HEK293 (cell line): ENCODE data around the gene APBB1.

ENCODE experiments used
- CTCF ChIA-PET: fragments of 350-600 bp; formaldehyde crosslinking; extraction: SDS; loops from one replicate; lab custom pipeline; 2021; ENCODE audit warnings: antibody characterized with exemption; lab: Yijun Ruan, JAX
- POLR2A ChIA-PET: fragments of 300-600 bp; formaldehyde crosslinking; extraction: SDS; loops from one replicate; lab custom pipeline; 2020; ENCODE audit warnings: antibody characterized with exemption, inconsistent platforms; lab: Yijun Ruan, JAX
- H3K27ac ChIP-seq: fragments of 200-500 bp; sonication (Bioruptor generic); 2 replicates; pipeline ENCODE4 v1.5.1; 2014; ENCODE audit warnings: low read depth, low read length, control low read depth, inconsistent platforms; ENCODE audit errors: extremely low read depth
- H3K36me3 ChIP-seq, 2 experiments: fragments of 200-500 bp in 1 of 2; sonication (Bioruptor generic) in 1 of 2; 1 replicate in 1 of 2; 2 replicates in 1 of 2; pipeline ENCODE4 v1.5.1; 2014 to 2017; ENCODE audit warnings: inconsistent platforms in 2 of 2, low read length in 2 of 2; ENCODE audit not compliant: control insufficient read depth in 2 of 2, insufficient read depth in 1 of 2
- H3K4me1 ChIP-seq: fragments of 200-500 bp; sonication (Bioruptor generic); 2 replicates; pipeline ENCODE4 v1.5.1; 2014; ENCODE audit warnings: mild to moderate bottlenecking, low read length, inconsistent platforms; ENCODE audit not compliant: control insufficient read depth, insufficient read depth
- H3K4me3 ChIP-seq: 2 replicates; pipeline ENCODE4 v1.5.1; 2011; ENCODE audit warnings: low read depth, mild to moderate bottlenecking, control low read depth, low read length, moderate library complexity
- H3K9me3 ChIP-seq: fragments of 200-500 bp; sonication (Bioruptor generic); 2 replicates; pipeline ENCODE4 v1.5.1; 2014; ENCODE audit warnings: low read depth, low read length, inconsistent platforms; ENCODE audit not compliant: control insufficient read depth, insufficient read depth
- GLI4 ChIP-seq: fragments of 450-650 bp; formaldehyde crosslinking; IDR thresholded peaks from 2 replicates; pipeline ENCODE4 v1.5.1; 2016; ENCODE audit warnings: missing biosample characterization, missing genetic modification characterization
- KLF16 ChIP-seq: fragments of 450-650 bp; formaldehyde crosslinking; IDR thresholded peaks from 2 replicates; pipeline ENCODE4 v1.5.1; 2017; ENCODE audit warnings: missing biosample characterization, missing genetic modification characterization
- KLF8 ChIP-seq: fragments of 450-650 bp; formaldehyde crosslinking; IDR thresholded peaks from 2 replicates; pipeline ENCODE4 v1.5.1; 2016; ENCODE audit warnings: missing biosample characterization, missing genetic modification characterization
- ZBTB17 ChIP-seq: fragments of 450-650 bp; formaldehyde crosslinking; IDR thresholded peaks from 2 replicates; pipeline ENCODE4 v1.5.1; 2016; ENCODE audit warnings: missing biosample characterization, missing genetic modification characterization
- ZBTB6 ChIP-seq: fragments of 450-650 bp; formaldehyde crosslinking; IDR thresholded peaks from 2 replicates; pipeline ENCODE4 v1.5.1; 2017; ENCODE audit warnings: missing biosample characterization, missing genetic modification characterization
- ZNF391 ChIP-seq: fragments of 450-650 bp; formaldehyde crosslinking; IDR thresholded peaks from 2 replicates; pipeline ENCODE4 v1.5.1; 2016; ENCODE audit warnings: low read depth, missing biosample characterization, missing genetic modification characterization, borderline replicate concordance
- ZNF398 ChIP-seq: fragments of 450-650 bp; formaldehyde crosslinking; IDR thresholded peaks from 2 replicates; pipeline ENCODE4 v1.5.1; 2017; ENCODE audit warnings: missing biosample characterization, missing genetic modification characterization
- ZNF416 ChIP-seq: fragments of 450-650 bp; formaldehyde crosslinking; IDR thresholded peaks from 2 replicates; pipeline ENCODE4 v1.5.1; 2016; ENCODE audit warnings: missing biosample characterization, missing genetic modification characterization
- ZNF433 ChIP-seq: fragments of 450-650 bp; formaldehyde crosslinking; IDR thresholded peaks from 2 replicates; pipeline ENCODE4 v1.5.1; 2016; ENCODE audit warnings: missing biosample characterization, missing genetic modification characterization, low read depth
- ZNF48 ChIP-seq: fragments of 450-650 bp; formaldehyde crosslinking; IDR thresholded peaks from 2 replicates; pipeline ENCODE4 v1.5.1; 2016; ENCODE audit warnings: missing biosample characterization, missing genetic modification characterization
- ZNF510 ChIP-seq: fragments of 450-650 bp; formaldehyde crosslinking; IDR thresholded peaks from 2 replicates; pipeline ENCODE4 v1.5.1; 2018; ENCODE audit warnings: mild to moderate bottlenecking, missing genetic modification characterization, missing biosample characterization; ENCODE audit not compliant: insufficient replicate concordance
- ZNF654 ChIP-seq: fragments of 450-650 bp; formaldehyde crosslinking; IDR thresholded peaks from 2 replicates; pipeline ENCODE4 v1.5.1; 2016; ENCODE audit warnings: low read depth, missing biosample characterization, missing genetic modification characterization
- ZNF701 ChIP-seq: fragments of 450-650 bp; formaldehyde crosslinking; IDR thresholded peaks from 2 replicates; pipeline ENCODE4 v1.5.1; 2016; ENCODE audit warnings: missing biosample characterization, missing genetic modification characterization
- TF ChIP-seq, protein P1 (sequence below): fragments of 450-650 bp; formaldehyde crosslinking; IDR thresholded peaks from 2 replicates; pipeline ENCODE4 v1.5.1; 2016; ENCODE audit warnings: missing biosample characterization, missing genetic modification characterization, low read depth
- TF ChIP-seq, protein P2 (sequence below): sonication (generic); formaldehyde crosslinking; IDR thresholded peaks from 2 replicates; pipeline ENCODE4 v1.8.1; 2022; ENCODE audit warnings: mild to moderate bottlenecking, moderate library complexity, missing genetic modification reagents
- TF ChIP-seq, protein P3 (sequence below): fragments of 450-650 bp; formaldehyde crosslinking; IDR thresholded peaks from 2 replicates; pipeline ENCODE4 v1.5.1; 2016; ENCODE audit warnings: missing biosample characterization, missing genetic modification characterization
- TF ChIP-seq, protein P4 (sequence below): fragments of 450-650 bp; formaldehyde crosslinking; IDR thresholded peaks from 2 replicates; pipeline ENCODE4 v1.5.1; 2016; ENCODE audit warnings: missing biosample characterization, missing genetic modification characterization
- TF ChIP-seq, protein P5 (sequence below): fragments of 450-650 bp; formaldehyde crosslinking; conservative IDR thresholded peaks from 2 replicates; pipeline ENCODE4 v1.5.1; 2016; ENCODE audit warnings: low read depth, missing biosample characterization, missing genetic modification characterization

APBB1 gene

DNA sequence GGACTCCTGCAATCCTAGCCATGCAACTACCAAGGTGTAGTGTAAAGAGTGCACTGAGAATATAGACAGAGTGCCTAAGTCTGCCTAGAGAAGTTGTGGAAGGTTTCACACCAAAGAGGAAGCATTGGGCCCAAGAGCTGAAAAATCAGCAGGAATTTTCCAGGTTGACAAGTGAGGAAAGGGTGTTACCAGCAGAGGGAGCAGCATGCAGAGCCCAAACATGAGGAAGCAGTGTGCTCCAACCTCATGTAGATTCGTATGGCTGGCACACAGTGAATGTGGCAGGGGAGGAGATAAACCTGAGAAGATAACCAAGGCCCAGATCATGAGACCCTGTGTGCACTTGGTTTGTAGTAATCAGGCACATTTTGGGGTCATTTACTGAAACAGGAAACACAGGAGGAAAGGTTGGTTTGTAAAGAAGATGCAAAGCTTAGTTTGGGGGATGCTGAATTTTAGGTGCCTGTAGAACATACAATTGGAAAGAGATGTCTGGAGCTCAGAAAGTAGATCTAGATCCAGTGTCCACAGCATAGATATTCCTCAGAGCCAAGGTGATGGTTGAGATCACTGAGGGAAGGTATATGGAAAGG is 20.2 kb upstream of the APBB1 start:
- POLR2A ChIA-PET: interaction anchor here (0.9 to 1.0 kb wide), 2 partner anchors 20 to 42 kb away, joined by 3 read pairs; partner anchors contain the start of genes APBB1, ARFIP2 and TIMM10B
- H3K9me3 ChIP-seq: no peaks in the 10 kb centered on the region
- no peak overlapping the region for H3K27ac ChIP-seq
- TF ChIP-seq ZBTB17 (tag by site-specific recombination): peak; percentile 41; the same call in 1 of the 2 replicates
- peak; percentile 35 for TF ChIP-seq ZNF654
- TF ChIP-seq, protein P1, sequence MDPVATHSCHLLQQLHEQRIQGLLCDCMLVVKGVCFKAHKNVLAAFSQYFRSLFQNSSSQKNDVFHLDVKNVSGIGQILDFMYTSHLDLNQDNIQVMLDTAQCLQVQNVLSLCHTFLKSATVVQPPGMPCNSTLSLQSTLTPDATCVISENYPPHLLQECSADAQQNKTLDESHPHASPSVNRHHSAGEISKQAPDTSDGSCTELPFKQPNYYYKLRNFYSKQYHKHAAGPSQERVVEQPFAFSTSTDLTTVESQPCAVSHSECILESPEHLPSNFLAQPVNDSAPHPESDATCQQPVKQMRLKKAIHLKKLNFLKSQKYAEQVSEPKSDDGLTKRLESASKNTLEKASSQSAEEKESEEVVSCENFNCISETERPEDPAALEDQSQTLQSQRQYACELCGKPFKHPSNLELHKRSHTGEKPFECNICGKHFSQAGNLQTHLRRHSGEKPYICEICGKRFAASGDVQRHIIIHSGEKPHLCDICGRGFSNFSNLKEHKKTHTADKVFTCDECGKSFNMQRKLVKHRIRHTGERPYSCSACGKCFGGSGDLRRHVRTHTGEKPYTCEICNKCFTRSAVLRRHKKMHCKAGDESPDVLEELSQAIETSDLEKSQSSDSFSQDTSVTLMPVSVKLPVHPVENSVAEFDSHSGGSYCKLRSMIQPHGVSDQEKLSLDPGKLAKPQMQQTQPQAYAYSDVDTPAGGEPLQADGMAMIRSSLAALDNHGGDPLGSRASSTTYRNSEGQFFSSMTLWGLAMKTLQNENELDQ (tag by site-specific recombination): no peak
- TF ChIP-seq ZNF416 (tag by site-specific recombination): no peak
- no peak for TF ChIP-seq KLF8 (tag by site-specific recombination)
- TF ChIP-seq ZNF433 (tag by site-specific recombination): no peak
- TF ChIP-seq, protein P2, sequence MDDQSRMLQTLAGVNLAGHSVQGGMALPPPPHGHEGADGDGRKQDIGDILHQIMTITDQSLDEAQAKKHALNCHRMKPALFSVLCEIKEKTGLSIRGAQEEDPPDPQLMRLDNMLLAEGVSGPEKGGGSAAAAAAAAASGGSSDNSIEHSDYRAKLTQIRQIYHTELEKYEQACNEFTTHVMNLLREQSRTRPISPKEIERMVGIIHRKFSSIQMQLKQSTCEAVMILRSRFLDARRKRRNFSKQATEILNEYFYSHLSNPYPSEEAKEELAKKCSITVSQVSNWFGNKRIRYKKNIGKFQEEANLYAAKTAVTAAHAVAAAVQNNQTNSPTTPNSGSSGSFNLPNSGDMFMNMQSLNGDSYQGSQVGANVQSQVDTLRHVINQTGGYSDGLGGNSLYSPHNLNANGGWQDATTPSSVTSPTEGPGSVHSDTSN (CRISPR knock-in tag): no peak
- TF ChIP-seq, protein P3, sequence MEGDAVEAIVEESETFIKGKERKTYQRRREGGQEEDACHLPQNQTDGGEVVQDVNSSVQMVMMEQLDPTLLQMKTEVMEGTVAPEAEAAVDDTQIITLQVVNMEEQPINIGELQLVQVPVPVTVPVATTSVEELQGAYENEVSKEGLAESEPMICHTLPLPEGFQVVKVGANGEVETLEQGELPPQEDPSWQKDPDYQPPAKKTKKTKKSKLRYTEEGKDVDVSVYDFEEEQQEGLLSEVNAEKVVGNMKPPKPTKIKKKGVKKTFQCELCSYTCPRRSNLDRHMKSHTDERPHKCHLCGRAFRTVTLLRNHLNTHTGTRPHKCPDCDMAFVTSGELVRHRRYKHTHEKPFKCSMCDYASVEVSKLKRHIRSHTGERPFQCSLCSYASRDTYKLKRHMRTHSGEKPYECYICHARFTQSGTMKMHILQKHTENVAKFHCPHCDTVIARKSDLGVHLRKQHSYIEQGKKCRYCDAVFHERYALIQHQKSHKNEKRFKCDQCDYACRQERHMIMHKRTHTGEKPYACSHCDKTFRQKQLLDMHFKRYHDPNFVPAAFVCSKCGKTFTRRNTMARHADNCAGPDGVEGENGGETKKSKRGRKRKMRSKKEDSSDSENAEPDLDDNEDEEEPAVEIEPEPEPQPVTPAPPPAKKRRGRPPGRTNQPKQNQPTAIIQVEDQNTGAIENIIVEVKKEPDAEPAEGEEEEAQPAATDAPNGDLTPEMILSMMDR (tag by site-specific recombination): peak; percentile 56; the same call in 1 of the 2 replicates
- TF ChIP-seq KLF16 (tag by site-specific recombination): no peak
- TF ChIP-seq, all 188 proteins: peak for 3
- no peak overlapping the region for H3K4me3 ChIP-seq
- H3K36me3 ChIP-seq: no peaks in the 10 kb centered on the region
- H3K4me1 ChIP-seq: no peaks in the 10 kb centered on the region
- CTCF ChIA-PET: interaction anchor here (0.6 to 11.2 kb wide), 35 partner anchors 10 to 319 kb away, joined by 3 to 228 read pairs (median 4); partner anchors contain the start of genes APBB1 and SMPD1

GRCh38 chr11:6437993-6438392 is 19.1 kb upstream of the APBB1 start:
- Histone ChIP-seq H3K4me1 (no peaks in the 10 kb centered on the region), H3K36me3 (no peaks in the 10 kb centered on the region), H3K4me3 (no peak overlapping the region), H3K27ac (no peak overlapping the region), H3K9me3 (no peaks in the 10 kb centered on the region)
- POLR2A ChIA-PET: interaction anchor here (0.9 kb wide), 1 partner anchor 19 kb away, joined by 4 read pairs; the partner anchor contains the start of gene APBB1
- CTCF ChIA-PET: interaction anchor here (0.6 to 11.2 kb wide), 23 partner anchors 9 to 1252 kb away, joined by 3 to 228 read pairs (median 5); partner anchors contain the start of genes APBB1 and SMPD1
- TF ChIP-seq, protein P4, sequence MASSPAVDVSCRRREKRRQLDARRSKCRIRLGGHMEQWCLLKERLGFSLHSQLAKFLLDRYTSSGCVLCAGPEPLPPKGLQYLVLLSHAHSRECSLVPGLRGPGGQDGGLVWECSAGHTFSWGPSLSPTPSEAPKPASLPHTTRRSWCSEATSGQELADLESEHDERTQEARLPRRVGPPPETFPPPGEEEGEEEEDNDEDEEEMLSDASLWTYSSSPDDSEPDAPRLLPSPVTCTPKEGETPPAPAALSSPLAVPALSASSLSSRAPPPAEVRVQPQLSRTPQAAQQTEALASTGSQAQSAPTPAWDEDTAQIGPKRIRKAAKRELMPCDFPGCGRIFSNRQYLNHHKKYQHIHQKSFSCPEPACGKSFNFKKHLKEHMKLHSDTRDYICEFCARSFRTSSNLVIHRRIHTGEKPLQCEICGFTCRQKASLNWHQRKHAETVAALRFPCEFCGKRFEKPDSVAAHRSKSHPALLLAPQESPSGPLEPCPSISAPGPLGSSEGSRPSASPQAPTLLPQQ (tag by site-specific recombination): no peak
- TF ChIP-seq ZNF391 (no peak), ZBTB6 (tag by site-specific recombination) (no peak), ZNF48 (tag by site-specific recombination) (no peak), ZNF510 (no peak), GLI4 (no peak), ZNF398 (no peak), ZNF701 (tag by site-specific recombination) (no peak)
- TF ChIP-seq, protein P5, sequence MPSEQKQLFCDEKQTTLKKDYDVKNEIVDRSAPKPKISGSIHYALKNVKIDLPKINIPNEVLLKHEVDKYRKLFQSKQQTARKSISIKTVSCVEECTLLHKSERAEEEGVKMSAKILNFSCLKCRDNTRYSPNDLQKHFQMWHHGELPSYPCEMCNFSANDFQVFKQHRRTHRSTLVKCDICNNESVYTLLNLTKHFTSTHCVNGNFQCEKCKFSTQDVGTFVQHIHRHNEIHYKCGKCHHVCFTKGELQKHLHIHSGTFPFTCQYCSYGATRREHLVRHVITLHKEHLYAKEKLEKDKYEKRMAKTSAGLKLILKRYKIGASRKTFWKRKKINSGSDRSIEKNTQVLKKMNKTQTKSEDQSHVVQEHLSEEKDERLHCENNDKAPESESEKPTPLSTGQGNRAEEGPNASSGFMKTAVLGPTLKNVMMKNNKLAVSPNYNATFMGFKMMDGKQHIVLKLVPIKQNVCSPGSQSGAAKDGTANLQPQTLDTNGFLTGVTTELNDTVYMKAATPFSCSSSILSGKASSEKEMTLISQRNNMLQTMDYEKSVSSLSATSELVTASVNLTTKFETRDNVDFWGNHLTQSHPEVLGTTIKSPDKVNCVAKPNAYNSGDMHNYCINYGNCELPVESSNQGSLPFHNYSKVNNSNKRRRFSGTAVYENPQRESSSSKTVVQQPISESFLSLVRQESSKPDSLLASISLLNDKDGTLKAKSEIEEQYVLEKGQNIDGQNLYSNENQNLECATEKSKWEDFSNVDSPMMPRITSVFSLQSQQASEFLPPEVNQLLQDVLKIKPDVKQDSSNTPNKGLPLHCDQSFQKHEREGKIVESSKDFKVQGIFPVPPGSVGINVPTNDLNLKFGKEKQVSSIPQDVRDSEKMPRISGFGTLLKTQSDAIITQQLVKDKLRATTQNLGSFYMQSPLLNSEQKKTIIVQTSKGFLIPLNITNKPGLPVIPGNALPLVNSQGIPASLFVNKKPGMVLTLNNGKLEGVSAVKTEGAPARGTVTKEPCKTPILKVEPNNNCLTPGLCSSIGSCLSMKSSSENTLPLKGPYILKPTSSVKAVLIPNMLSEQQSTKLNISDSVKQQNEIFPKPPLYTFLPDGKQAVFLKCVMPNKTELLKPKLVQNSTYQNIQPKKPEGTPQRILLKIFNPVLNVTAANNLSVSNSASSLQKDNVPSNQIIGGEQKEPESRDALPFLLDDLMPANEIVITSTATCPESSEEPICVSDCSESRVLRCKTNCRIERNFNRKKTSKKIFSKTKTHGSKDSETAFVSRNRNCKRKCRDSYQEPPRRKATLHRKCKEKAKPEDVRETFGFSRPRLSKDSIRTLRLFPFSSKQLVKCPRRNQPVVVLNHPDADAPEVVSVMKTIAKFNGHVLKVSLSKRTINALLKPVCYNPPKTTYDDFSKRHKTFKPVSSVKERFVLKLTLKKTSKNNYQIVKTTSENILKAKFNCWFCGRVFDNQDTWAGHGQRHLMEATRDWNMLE: no peak
